Breast epithelium (tissue), 3 donors: ENCODE data around the gene PTPRK.

Experiments used
- CTCF ChIP-seq, 3 donors: fragments of 450-650 bp; IDR thresholded peaks; one replicate each; pipeline ENCODE4 v1.5.1; 2016 to 2017; ENCODE audit warnings: antibody characterized with exemption in 3 of 3, mild to moderate bottlenecking in 3 of 3, moderate library complexity in 3 of 3
- POLR2A ChIP-seq: fragments of 450-650 bp; IDR thresholded peaks from one replicate; pipeline ENCODE4 v1.6.1; 2016; ENCODE audit warnings: antibody characterized with exemption, mild to moderate bottlenecking, moderate library complexity
- POLR2AphosphoS5 ChIP-seq, 3 donors: sonication (generic); formaldehyde crosslinking; IDR thresholded peaks; one replicate each; pipeline ENCODE4 v1.6.1; 2017; ENCODE audit warnings: antibody characterized with exemption in 3 of 3

DNA sequence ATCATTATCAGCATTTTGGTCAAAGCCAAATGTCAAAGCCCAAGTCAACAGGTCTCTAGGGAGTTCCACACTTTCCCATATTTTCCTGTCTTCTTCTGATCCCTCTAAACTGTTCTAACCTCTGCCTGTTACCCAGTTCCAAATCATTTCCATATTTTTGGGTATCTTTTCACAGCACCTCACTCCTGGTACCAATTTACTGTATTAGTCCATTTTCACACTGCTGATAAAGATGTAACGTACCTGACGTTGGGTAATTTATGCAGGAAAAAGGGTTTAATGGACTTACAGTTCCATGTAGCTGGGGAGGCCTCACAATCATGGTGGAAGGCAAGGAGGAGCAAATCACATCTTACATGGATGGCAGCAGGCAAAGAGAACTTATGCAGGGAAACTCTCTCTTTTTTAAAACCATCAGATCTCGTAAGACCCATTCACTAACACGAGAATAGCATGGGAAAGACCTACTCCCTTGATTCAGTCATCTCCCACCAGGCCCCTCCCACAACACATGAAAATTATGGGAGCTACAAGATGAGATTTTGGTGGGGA lies 143.4 kb downstream of the PTPRK start:
- TF ChIP-seq CTCF (IDR thresholded peaks at IDR 0.05): no peak
- no peak for TF ChIP-seq POLR2A
- TF ChIP-seq POLR2AphosphoS5 (IDR thresholded peaks at IDR 0.05): no peak
